Skeletal muscle satellite cell (primary cell): Measurements from ENCODE around the gene COL9A3.

Source experiments
- H3K27me3 ChIP-seq: 2 replicates; pipeline ENCODE4 v1.7.0; 2013; ENCODE audit warnings: low read length; ENCODE audit not compliant: control insufficient read depth, insufficient read depth
- H3K36me3 ChIP-seq: 2 replicates; pipeline ENCODE4 v1.7.0; 2013; ENCODE audit warnings: mild to moderate bottlenecking, control low read depth, low read length; ENCODE audit not compliant: insufficient read depth
- H3K4me1 ChIP-seq: 2 replicates; pipeline ENCODE4 v1.7.0; 2013; ENCODE audit warnings: low read length; ENCODE audit not compliant: control insufficient read depth, insufficient read depth
- H3K4me2 ChIP-seq: 2 replicates; pipeline ENCODE4 v1.7.0; 2013; ENCODE audit warnings: mild to moderate bottlenecking, low read length
- H3K4me3 ChIP-seq: 2 replicates; pipeline ENCODE4 v1.7.0; 2013; ENCODE audit warnings: low read length
- H3K9ac ChIP-seq: 2 replicates; pipeline ENCODE4 v1.7.0; 2013; ENCODE audit warnings: mild to moderate bottlenecking, low read depth, low read length, moderate library complexity
- H3K9me3 ChIP-seq: replicated peaks from 2 replicates; pipeline ENCODE4 v1.7.0; 2013; ENCODE audit warnings: mild to moderate bottlenecking, control low read depth, low read length

The COL9A3 gene

GRCh38 chr20:62807444-62808210 is 9.2 kb upstream of the COL9A3 start:
- Histone ChIP-seq H3K27me3 (no peaks in the 10 kb centered on the region), H3K4me2 (no peak overlapping the region), H3K9ac (no peak overlapping the region), H3K9me3 (no peaks in the 10 kb centered on the region), H3K4me1 (peaks cover 13% of the 10 kb centered on the region), H3K36me3 (peaks cover 49% of the 10 kb centered on the region), H3K4me3 (no peak overlapping the region)

GRCh38 chr20:62808211-62808865 is 8.5 kb upstream of the COL9A3 start:
- Histone ChIP-seq H3K4me3 (no peak overlapping the region), H3K9me3 (no peaks in the 10 kb centered on the region), H3K9ac (no peak overlapping the region), H3K27me3 (no peaks in the 10 kb centered on the region), H3K4me1 (peaks cover 13% of the 10 kb centered on the region), H3K4me2 (no peak overlapping the region), H3K36me3 (peaks cover 51% of the 10 kb centered on the region)

GRCh38 chr20:62809530-62810428 is 7.1 kb upstream of the COL9A3 start:
- H3K4me1 ChIP-seq: peaks cover 13% of the 10 kb centered on the region

GRCh38 chr20:62811320-62811719 is 5.5 kb upstream of the COL9A3 start:
- no peak overlapping the region for H3K4me3 ChIP-seq
- H3K27me3 ChIP-seq: peaks cover 17% of the 10 kb centered on the region
- peaks cover 15% of the 10 kb centered on the region for H3K4me1 ChIP-seq
- no peaks in the 10 kb centered on the region for H3K9me3 ChIP-seq
- no peak overlapping the region for H3K9ac ChIP-seq
- no peak overlapping the region for H3K4me2 ChIP-seq
- peaks cover 59% of the 10 kb centered on the region for H3K36me3 ChIP-seq

More at GRCh38 chr20:62809530-62810428, 7.1 kb upstream of the COL9A3 start:
- peaks cover 59% of the 10 kb centered on the region for H3K36me3 ChIP-seq
- no peaks in the 10 kb centered on the region for H3K9me3 ChIP-seq
- H3K9ac ChIP-seq: no peak overlapping the region
- H3K4me2 ChIP-seq: no peak overlapping the region
- peaks cover 1% of the 10 kb centered on the region for H3K27me3 ChIP-seq
- H3K4me3 ChIP-seq: no peak overlapping the region

- Histone ChIP-seq H3K9ac (no peak overlapping the region), H3K36me3 (peaks cover 55% of the 10 kb centered on the region), H3K4me1 (peaks cover 16% of the 10 kb centered on the region), H3K4me2 (no peak overlapping the region), H3K27me3 (peaks cover 20% of the 10 kb centered on the region), H3K9me3 (no peaks in the 10 kb centered on the region), H3K4me3 (no peak overlapping the region)
Observed at GRCh38 chr20:62811720-62812119, 5.1 kb upstream of the COL9A3 start.

GRCh38 chr20:62812181-62812906 is 4.5 kb upstream of the COL9A3 start:
- Histone ChIP-seq H3K4me2 (no peak overlapping the region), H3K4me1 (peaks cover 13% of the 10 kb centered on the region), H3K9ac (no peak overlapping the region), H3K9me3 (no peaks in the 10 kb centered on the region), H3K4me3 (no peak overlapping the region), H3K36me3 (peaks cover 53% of the 10 kb centered on the region), H3K27me3 (peaks cover 24% of the 10 kb centered on the region)

GRCh38 chr20:62812907-62813200 is 4.0 kb upstream of the COL9A3 start:
- H3K4me3 ChIP-seq: no peak overlapping the region
- no peak overlapping the region for H3K4me2 ChIP-seq
- peaks cover 49% of the 10 kb centered on the region for H3K36me3 ChIP-seq
- H3K4me1 ChIP-seq: peaks cover 13% of the 10 kb centered on the region
- H3K27me3 ChIP-seq: peaks cover 29% of the 10 kb centered on the region
- H3K9ac ChIP-seq: no peak overlapping the region
- no peaks in the 10 kb centered on the region for H3K9me3 ChIP-seq

- no peaks in the 10 kb centered on the region for H3K9me3 ChIP-seq
- no peak overlapping the region for H3K9ac ChIP-seq
- peaks cover 29% of the 10 kb centered on the region for H3K27me3 ChIP-seq
- H3K4me2 ChIP-seq: no peak overlapping the region
- no peak overlapping the region for H3K4me3 ChIP-seq
- H3K36me3 ChIP-seq: peaks cover 42% of the 10 kb centered on the region
- H3K4me1 ChIP-seq: peaks cover 20% of the 10 kb centered on the region
Observed at GRCh38 chr20:62813588-62813987, 3.3 kb upstream of the COL9A3 start.

GRCh38 chr20:62814060-62814708 is 2.7 kb upstream of the COL9A3 start:
- Histone ChIP-seq H3K36me3 (peaks cover 38% of the 10 kb centered on the region), H3K4me1 (peaks cover 26% of the 10 kb centered on the region), H3K27me3 (peaks cover 29% of the 10 kb centered on the region), H3K9me3 (no peaks in the 10 kb centered on the region), H3K4me2 (no peak overlapping the region), H3K4me3 (no peak overlapping the region), H3K9ac (no peak overlapping the region)

GRCh38 chr20:62814709-62815065 is 2.2 kb upstream of the COL9A3 start:
- no peak overlapping the region for H3K4me2 ChIP-seq
- H3K36me3 ChIP-seq: peaks cover 33% of the 10 kb centered on the region
- no peak overlapping the region for H3K4me3 ChIP-seq
- peaks cover 29% of the 10 kb centered on the region for H3K27me3 ChIP-seq
- H3K4me1 ChIP-seq: peaks cover 31% of the 10 kb centered on the region
- H3K9ac ChIP-seq: no peak overlapping the region
- H3K9me3 ChIP-seq: no peaks in the 10 kb centered on the region
